NCI-H345 treated with DMSO at 0.1 percent for 48 hours (cell line): ENCODE data around the gene TMEM61.
A peak's percentile ranks its signal among the peaks of the same experiment; 100 is the strongest.
"Not testable (repeated sequence)": the region's sequence is repeated elsewhere in the genome, so short reads cannot be mapped to it uniquely, and the experiment has no call there.

ENCODE experiments used
- DNase-seq: peaks from one replicate; lab custom pipeline; 2025; ENCODE audit not compliant: unreplicated experiment; lab: John Stamatoyannopoulos, UW

TMEM61 gene

DNA sequence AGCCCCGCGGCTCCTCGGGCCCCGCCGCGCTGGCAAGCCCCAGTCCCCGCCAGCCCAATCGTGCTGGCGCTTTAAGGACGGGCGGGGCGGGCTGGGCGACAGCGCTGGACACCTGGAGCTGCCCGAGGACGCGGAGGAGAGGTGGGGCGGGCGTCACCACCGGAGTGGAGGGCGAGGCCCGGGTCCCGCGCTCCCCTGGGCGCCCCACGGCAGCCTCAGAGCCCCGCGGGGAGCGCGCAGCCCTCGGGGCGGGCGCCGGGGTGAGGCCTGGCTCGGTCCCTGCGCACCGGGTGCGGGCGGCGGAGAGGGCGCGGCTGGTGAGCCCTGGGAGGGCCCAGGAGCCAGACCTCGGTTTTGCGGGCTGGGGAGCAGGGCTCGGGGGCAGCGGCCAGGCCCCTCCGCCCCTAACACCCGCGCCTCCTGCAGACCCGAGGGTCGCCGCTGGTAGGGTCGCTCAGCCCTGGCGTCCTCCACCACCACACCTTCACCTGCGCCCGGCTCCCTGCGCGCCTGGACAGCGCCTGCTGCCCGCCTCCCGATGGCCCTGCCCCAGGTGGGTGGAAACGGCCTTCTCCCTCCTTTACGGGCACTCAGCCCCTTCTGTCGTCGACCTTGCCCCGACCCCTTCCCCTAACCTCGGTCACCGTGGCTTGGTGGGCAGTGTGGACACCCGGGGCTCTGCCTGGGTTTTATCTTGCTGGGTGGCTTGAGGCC is at the start of gene TMEM61:
TMEM61 (plus strand) TSS at position 101 of the 714 bp plus-strand sequence; CDS start at position 539, 438 bp downstream.
- no peak for DNase-seq

DNA sequence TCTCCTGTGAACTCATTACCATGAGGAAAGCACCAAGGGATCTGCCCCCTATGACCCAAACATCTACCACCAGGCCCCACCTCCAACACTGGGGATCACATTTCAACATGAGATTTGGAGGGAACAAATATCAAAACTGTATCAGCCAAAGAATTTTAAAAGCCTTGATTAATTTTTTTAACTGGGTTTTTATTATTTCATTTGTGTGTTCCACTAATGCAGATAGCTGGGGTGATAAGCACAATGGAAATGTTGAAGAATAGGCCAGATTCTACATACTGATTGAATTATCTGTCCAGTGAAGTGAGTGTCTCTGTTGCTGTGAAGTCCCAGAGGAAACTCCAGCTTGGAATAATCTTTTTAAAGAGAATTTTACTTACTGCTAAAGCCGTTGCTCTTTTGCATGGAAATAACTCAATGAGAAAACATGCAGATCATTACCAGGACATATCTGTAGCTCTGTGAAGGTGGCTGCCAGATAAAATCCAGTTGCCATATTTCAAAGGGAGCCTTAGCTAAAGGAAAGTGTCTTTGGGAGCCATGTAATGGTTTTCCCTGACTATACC is 49.1 kb upstream of the TMEM61 start:
- DNase-seq: no peak

DNA sequence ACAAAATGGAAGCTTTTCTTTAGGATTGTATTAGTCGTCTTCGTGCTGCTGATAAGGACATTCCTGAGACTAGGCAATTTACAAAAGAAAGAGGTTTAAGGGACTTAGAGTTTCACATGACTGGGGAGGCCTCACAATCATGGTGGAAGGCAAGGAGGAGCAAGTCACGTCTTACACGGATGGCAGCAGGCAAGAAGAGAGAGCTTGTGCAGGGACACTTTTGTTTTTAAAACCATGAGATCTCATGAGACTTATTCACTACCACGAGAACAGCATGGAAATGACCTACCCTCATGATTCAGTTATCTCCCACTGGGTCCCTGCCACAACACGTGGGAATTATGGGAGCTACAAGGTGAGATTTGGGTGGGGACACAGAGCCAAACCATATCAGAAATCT is 46.3 kb upstream of the TMEM61 start:
- not testable (repeated sequence) for DNase-seq

DNA sequence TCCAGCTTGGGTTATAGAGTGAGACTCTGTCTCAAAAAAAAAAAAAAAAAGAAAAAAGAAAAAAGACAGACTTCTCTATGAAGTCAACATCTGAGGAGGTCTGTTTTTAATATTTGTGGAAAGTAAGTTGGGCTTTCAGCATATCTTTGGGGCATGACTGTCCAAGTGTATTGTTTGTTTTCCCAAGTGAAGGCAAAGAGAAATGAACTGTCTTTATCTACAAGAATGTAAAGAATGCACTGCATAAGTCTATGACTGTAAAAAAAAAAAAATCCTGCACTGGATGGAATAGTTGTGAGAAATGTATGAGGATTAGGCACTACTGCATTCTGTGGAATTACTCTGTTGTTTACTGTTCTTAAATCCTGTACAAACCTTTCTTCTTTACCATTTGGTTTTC is 45.6 kb upstream of the TMEM61 start:
- DNase-seq: no peak

DNA sequence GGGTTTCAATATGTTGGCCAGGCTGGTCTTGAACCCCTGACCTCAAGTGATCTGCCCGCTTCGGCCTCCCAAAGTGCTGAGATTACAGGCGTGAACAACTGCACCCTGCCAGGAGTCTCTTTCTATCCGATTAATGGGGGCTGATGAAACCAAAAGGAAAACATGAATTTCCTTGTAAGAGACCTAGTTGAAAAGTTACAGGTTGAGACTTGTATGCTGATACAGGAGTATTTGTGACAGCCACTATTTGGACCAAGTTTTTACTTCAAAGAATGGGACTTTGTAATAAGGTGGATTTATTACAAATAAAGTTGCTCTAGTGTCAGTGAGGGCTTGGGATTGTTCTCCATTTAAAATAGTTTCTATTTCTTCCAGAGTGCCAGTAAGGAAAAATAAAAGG is 43.6 kb upstream of the TMEM61 start:
- DNase-seq: no peak

DNA sequence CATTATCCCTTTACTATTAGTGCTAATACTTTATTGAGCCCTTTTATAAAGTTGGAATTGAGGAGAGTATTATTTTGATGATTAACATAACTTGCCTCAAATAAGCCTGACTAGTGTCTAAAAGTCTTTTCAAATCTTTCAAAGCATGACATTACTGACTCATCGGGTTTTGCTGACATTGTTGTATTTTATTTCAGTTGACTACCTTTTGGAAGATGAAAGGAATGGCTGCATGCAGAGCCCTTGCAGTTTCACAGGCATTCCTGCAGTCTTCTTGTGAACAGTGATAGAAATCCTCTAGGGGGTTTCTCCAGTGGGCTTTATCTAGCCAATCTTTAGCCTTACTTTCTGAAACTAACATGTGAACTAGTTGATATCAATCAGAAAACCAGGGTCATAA is 43.0 kb upstream of the TMEM61 start:
- DNase-seq: no peak

DNA sequence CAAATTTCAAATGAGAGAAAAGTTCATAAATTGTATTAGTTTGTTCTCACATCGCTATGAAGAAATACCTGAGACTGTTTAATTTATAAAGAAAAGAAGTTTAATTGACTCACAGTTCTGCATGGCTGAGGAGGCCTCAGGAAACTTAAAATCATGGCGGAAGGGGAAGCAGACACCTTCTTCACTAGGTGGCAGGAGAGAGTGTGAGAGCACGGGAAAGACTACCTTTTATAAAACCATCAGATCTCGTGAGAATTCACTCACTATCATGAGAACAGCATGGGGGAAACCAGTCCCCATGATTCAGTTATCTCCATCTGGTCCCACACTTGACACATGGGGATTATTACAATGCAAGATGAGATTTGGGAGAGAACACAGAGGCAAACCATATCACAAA is 41.5 kb upstream of the TMEM61 start:
- DNase-seq: not testable (repeated sequence)

DNA sequence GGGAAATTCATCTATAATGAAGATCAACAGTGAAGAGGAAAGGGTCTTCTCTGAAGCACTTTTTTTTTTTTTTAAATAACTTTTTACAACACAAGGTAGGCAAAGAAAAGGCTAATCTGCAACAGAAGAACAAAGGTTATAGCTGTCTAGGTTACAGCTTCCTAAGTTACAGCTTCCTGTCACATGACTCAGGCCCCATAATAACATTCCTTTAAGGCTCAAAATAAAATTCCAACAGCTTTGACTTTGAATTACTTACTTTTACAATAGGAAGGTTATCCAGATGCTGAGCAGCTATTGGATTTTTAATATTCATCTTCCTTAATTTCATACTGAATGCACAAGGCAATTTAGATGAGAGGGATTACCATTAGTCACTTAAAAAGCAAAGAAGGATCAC is 40.4 kb upstream of the TMEM61 start:
- DNase-seq: no peak

DNA sequence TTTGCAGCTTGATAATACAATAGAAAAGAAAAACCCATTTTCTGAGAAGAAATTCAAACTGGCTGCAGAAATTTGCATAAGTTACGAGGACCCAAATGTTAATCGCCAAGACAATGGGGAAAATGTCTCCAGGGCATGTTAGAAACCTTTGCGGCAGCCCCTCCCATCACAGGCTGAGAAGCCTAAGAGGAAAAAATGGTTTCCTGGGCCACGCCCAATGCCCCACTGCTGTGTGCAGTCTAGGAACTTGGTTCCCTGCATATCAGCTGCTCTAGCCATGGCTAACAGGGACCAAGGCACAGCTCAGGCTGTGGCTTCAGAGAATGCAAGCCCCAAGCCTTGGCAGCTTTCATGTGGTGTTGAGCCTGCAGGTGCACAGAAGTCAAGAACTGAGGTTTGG is 37.5 kb upstream of the TMEM61 start:
- no peak for DNase-seq

DNA sequence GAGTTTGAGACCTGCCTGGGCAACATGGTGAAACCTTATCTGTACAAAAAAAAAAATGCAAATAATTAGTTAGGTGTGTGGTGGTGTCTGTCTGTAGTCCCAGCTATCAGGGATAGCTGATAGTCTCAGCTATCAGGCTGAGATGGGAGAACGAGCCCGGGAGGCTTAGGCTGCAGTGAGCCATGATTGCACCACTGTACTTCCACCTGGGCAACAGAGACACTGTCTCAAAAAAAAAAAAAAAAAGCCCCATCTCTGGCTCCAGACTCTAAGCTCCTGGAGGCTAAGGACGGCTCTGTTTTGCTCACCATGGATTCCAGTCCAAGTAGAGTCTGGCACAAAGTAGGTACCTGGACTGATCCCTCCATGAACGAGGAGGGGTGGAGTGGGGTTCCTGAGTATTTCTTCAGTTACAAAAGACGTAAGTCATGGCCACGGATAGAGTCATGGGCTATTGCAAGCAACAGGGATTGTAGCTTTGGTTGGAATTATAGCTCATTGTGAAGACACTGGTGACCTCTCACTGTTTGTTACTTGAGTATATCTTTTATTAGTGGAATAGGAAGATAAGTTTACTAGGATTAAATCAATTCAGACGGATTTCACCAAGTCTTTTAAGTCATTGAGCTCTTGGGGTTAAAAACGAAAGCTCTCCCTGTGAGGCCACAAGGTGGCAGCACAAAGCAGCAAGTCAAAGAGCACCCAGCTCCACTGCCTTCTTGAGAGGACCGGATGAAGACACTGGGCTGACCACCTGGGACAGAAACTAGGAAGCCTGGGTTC is 35.6 kb upstream of the TMEM61 start:
- DNase-seq: peak; percentile 74

DNA sequence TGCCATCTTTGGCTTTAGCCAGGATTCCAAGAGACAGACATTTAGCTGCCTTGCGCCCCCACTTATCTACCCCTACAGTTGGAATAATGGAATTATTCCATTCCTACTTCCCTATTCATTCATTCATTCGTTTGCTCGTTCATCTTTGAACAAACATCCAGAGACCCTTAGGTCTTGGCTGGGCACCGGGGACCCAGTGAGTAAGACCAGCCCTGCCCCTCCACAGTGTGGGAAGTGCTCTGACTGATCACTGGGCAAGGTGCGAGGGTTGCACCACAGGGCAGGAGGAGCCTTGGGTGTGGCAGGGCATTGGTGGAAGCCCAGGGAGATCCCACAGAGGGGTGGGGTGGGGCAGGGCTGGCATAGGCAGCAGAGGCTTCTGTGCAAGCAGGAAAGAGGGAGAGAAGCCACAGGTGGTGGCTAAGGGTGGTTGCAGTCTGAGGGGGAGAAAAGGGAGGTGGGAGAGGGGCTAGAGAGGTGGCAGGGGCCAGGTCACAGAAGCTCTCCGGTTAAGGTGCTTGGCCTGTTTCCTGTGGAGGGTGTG is 35.0 kb upstream of the TMEM61 start:
- no peak for DNase-seq

DNA sequence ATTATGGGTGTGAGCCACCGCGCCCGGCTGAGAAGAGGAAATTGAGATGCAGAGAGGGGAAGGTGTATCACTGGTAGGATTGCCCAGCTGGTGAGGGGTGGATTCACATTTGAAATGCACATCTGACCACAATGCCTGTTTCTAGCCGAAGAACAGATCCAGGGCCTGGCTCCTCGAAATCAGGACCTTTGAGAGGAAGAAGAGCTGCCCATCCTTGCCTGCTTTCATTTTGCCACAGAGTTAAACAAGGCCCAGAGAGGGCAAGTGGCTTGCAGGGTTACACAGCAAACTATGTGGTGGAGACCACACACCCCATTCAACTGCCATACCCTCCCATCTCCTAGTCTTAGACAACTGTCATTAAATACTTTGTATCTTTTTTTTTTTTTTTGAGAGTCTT is 32.9 kb upstream of the TMEM61 start:
- no peak for DNase-seq

DNA sequence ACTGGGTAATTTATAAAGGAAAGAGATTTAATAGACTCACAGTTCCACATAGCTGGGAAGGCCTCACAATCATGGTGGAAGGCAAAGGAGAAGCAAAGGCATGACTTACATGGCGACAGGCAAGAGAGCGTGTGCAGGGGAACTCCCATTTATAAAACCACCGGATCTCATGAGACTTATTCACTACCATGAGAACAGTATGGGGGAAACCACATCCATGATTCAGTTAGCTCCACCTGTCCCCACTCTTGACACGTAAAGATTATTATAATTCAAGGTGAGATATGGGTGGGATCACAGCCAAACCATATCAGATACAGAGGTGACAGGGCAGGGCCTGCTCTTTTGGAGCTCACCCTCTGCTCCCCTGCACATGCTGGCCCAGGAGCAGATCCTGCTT is 31.4 kb upstream of the TMEM61 start:
- no peak for DNase-seq

DNA sequence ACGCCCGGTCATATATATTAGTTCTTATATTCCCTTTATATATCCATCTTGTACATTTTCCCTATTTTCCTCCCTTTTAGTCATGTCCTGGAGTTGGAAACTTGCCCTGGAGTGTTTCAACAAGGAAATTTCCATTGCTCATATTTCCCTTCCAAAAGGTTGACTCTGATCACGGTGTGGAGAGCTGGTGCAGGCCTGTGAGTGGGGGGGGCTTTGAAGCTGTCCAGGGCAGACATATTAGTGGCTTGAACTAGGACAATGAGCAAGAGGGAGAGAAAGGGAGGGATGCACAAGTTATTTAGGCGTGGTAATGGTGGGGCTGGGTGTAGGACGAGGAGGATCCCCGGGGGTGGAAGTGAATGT is 30.4 kb upstream of the TMEM61 start:
- DNase-seq: no peak

DNA sequence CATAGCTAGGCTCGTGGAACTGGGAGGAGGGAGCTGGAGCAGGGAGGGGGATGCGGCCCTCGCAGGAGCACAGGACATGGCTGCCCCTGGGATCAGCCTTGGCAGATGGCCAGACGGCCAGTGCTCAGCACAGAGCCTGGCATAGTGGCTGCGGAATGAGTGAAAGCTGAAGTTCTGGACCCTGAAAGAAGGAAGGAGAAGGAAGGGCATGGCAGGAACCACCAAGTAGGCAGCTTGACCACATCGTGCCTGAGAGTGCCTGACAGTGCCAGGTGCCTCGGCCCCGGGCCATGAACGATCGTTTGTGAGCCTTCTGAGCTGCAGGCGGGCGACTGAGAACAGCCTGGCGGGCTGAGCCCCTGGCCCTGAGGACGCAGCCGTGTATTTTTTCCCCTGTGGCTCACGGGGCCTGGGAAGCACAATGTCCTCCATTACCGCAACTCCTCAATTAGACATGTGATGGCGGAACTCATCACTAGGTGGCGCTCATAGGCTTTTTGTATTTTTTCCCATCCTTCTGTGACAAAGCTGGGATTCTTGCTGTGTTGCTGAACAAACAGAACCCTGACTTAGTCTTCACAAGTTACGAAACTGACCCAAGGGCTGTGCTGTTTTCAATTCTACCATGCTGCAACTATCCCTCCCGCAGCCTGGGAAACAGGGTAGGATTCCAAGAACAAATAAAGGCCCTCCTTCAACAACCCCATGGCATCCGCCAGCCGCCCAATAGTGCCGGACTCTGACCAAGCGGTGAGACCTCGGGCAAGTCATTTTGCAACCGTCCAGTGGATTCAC is 29.9 kb upstream of the TMEM61 start:
- peak; percentile 41 for DNase-seq

DNA sequence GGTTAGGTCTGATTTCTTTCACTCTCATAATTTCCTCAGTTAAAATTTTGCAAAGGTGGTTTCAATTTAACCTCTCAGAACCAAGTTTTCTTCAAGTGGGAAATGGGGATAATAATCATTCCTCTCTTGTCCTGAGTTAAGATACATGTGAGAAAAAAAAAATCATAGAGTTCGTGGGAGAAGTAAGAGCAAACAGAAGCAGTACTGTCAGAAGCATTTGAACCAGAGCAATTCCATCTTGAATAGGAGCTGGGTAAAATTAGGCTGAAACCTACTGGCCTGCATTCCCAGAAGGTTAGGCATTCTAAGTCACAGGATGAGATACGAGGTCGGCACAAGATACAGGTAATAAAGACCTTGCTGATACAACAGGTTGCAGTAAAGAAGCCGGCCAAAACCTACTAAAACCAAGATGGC is 28.6 kb upstream of the TMEM61 start:
- DNase-seq: no peak

DNA sequence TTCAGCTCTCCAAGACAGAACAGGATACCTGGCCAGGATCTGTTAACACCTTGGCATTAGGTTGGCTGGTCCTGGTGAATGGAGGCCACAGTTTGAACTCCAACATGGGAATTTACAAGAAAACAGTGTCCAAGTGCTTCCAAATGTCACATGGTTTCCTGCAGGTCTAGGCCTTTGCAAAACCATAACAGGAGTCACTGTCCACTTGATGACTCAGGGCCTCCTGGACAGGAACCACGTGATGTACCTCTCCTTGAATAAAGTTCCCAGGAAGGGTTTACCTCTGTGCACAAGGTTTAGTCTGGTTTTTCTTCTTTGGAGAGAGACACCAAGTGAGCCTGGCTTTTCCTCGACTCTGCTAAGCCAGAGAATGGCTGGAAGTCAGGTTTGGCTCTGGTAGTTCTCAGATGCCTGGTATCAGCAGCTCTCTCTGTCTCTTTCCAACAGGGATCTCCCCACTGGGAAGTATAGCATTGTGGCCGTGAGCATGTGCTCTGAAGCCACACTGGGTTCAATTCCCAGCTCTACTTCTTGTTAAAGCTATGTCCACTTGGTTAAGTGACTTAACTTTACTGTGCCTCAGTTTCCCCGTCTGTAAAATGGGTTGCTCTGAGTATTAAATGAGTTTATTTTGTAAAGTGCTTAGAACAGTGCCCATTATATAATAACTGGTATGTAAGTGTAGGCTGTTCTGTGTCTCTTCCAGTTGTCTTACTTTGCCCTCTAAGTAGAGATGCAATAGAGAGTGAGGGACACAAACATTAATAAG is 27.3 kb upstream of the TMEM61 start:
- no peak for DNase-seq

DNA sequence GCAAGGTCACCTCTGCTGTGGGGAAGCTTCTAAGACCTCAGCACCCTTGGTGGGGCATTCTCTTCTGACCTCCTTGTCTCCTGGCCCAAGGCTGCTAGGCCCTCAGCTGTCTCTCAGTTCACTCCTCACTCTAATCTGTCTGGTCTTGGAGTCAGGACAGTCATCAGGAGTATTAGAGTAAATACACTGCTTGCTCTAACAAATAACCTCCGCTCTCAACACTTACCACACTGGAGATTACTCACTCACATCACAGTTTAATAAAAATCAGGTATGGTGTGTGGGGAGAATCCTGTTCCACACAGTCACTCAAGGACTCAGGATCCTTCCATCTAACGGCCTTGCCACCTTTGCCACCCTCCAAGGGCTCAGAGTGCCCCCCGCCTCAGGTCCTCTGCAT is 26.6 kb upstream of the TMEM61 start:
- DNase-seq: no peak

DNA sequence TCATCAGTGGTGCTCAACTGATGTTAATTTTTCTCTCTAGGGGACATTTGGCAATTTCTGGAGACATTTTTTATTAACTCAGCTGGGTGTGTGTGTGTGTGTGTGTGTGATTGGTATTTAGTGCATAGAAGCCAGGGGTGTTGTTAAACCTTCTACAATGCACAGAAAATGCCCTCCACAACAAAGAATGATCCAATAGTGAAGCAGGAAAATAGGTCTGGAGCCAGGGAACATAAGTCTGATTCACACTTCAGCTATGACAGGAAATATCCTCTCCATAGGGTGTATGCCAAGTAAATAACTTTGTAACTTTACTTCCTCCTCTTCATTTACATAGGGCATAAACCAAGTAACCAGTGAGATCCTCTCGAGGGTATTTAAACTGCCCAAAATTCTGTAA is 25.1 kb upstream of the TMEM61 start:
- no peak for DNase-seq

DNA sequence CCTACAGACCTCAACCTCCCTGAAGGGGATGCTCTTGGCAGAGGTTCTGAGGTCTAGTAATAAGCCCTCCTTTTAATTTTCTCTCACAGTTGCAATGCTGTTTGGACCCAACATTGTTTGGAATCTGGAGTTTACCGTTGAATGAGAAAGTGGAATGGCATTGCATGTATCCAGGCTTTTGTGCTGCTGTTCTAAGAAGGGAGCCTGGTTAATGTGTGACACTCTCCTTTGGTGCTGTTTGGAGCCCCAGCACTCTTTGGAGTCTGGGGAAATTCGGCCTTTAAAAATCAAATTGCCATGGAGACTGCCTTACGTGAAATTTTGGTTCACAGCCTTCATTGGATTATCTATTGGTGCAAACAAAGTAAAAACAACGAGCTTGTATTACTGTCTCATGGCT is 23.7 kb upstream of the TMEM61 start:
- DNase-seq: no peak

DNA sequence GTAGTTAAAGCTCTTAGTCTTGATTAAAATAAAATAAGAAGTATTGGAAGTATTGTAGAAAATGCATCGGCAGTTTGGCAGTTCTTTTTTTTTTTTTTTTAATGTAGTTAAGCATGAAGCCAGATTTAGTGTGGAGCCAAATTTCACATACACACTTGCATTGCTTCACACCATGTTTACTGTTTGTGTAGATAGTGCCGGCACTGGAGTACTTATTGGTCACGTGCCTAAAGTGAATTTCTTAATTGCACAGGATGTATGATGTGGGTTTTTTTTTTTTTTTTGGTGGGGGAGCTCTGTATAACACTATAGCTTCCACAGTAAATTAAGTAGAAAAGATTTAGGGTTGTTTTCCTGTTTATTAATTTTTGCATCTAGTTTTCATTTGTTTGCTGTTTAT is 21.2 kb upstream of the TMEM61 start:
- no peak for DNase-seq
